Glomerular visceral epithelial cell (primary cell): ENCODE measurements around the gene CCNA1.

ENCODE experiments used
- DNase-seq: peaks from one replicate; pipeline ENCODE4 v3.0.0-alpha.2; 2016; ENCODE audit errors: extremely low spot score

CCNA1 gene

GRCh38 chr13:36453516-36453915 lies 21.2 kb downstream of the CCNA1 start:
- DNase-seq = no peak

GRCh38 chr13:36454121-36454520 lies 21.8 kb downstream of the CCNA1 start:
- DNase-seq = no peak

- no peak for DNase-seq
Observed at GRCh38 chr13:36454987-36455386, 22.7 kb downstream of the CCNA1 start.

GRCh38 chr13:36456577-36456976 lies 24.3 kb downstream of the CCNA1 start:
- DNase-seq = no peak

GRCh38 chr13:36461506-36461905 lies 29.2 kb downstream of the CCNA1 start:
- DNase-seq = no peak

GRCh38 chr13:36475468-36475867 lies 43.2 kb downstream of the CCNA1 start:
- peak; percentile 8 for DNase-seq

- no peak for DNase-seq
Observed at GRCh38 chr13:36476661-36477060, 44.4 kb downstream of the CCNA1 start.

GRCh38 chr13:36480726-36481427 lies 48.6 kb downstream of the CCNA1 start:
- DNase-seq = no peak

GRCh38 chr13:36490055-36490454 lies 57.8 kb downstream of the CCNA1 start:
- no peak for DNase-seq
